ENCODE measurements around the gene EML5. TPM values are rescaled to one million over a fixed set of nuclear protein-coding genes. Genes with fewer than 3 reads are reported as not detected.

The EML5 gene
- total RNA-seq, 2 donors from 2014 or later, result 0.41 to 0.71 TPM

GRCh38 chr14:88786715-88787114, 6.0 kb downstream of the EML5 start:
- DNase-seq (ENCODE audit: low spot score), result no peak
- Histone ChIP-seq H3K27ac (no peak overlapping the region), H3K36me3 (no peaks in the 10 kb centered on the region), H3K27me3 (replicated peaks; ENCODE audit: insufficient read depth) (no peaks in the 10 kb centered on the region), H3K9me3 (no peaks in the 10 kb centered on the region), H3K4me1 (ENCODE audit: control insufficient read depth in 1 of 2, low read depth in 2 of 2) (peaks cover 2 to 6% of the 10 kb centered on the region in 2 donors), H3K4me3 (no peak overlapping the region)
- no peak for TF ChIP-seq CTCF (IDR thresholded peaks at IDR 0.05)
- ATAC-seq (ENCODE audit: insufficient number of reproducible peaks, low FRiP score, low read depth), result no peak

GRCh38 chr14:88785911-88786310, 6.8 kb downstream of the EML5 start:
- H3K27me3 ChIP-seq (replicated peaks; ENCODE audit: insufficient read depth), result no peaks in the 10 kb centered on the region
- ATAC-seq (ENCODE audit: insufficient number of reproducible peaks, low FRiP score, low read depth) (no peak), DNase-seq (ENCODE audit: low spot score) (no peak)
- no peak overlapping the region for H3K27ac ChIP-seq
- no peaks in the 10 kb centered on the region for H3K9me3 ChIP-seq
- H3K36me3 ChIP-seq, result no peaks in the 10 kb centered on the region
- H3K4me1 ChIP-seq (ENCODE audit: control insufficient read depth in 1 of 2, low read depth in 2 of 2), result no peaks in the 10 kb centered on the region
- no peak overlapping the region for H3K4me3 ChIP-seq
- TF ChIP-seq CTCF (IDR thresholded peaks at IDR 0.05), result no peak

GRCh38 chr14:88775532-88775931, 17.2 kb downstream of the EML5 start:
- no peak for ATAC-seq (ENCODE audit: insufficient number of reproducible peaks, low FRiP score, low read depth)
- Histone ChIP-seq H3K27ac (no peak overlapping the region), H3K9me3 (no peaks in the 10 kb centered on the region), H3K4me1 (ENCODE audit: control insufficient read depth in 1 of 2, low read depth in 2 of 2) (no peaks in the 10 kb centered on the region), H3K4me3 (no peak overlapping the region), H3K36me3 (no peaks in the 10 kb centered on the region), H3K27me3 (replicated peaks; ENCODE audit: insufficient read depth) (no peaks in the 10 kb centered on the region)
- DNase-seq (ENCODE audit: low spot score), result no peak
- no peak for TF ChIP-seq CTCF (IDR thresholded peaks at IDR 0.05)

- no peak for TF ChIP-seq CTCF (IDR thresholded peaks at IDR 0.05)
- Histone ChIP-seq H3K27ac (no peak overlapping the region), H3K27me3 (replicated peaks; ENCODE audit: insufficient read depth) (no peaks in the 10 kb centered on the region), H3K36me3 (no peaks in the 10 kb centered on the region), H3K4me1 (ENCODE audit: control insufficient read depth in 1 of 2, low read depth in 2 of 2) (no peaks in the 10 kb centered on the region), H3K9me3 (peaks cover 7% of the 10 kb centered on the region), H3K4me3 (no peak overlapping the region)
- DNase-seq (ENCODE audit: low spot score) (no peak), ATAC-seq (ENCODE audit: insufficient number of reproducible peaks, low FRiP score, low read depth) (no peak)
Observed at GRCh38 chr14:88770736-88771135, 22.0 kb downstream of the EML5 start.

GRCh38 chr14:88765130-88765529, 27.6 kb downstream of the EML5 start:
- no peak for TF ChIP-seq CTCF (IDR thresholded peaks at IDR 0.05)
- no peak overlapping the region for H3K27ac ChIP-seq
- H3K9me3 ChIP-seq, result peaks cover 7% of the 10 kb centered on the region
- H3K27me3 ChIP-seq (replicated peaks; ENCODE audit: insufficient read depth), result no peaks in the 10 kb centered on the region
- ATAC-seq (ENCODE audit: insufficient number of reproducible peaks, low FRiP score, low read depth) (no peak), DNase-seq (ENCODE audit: low spot score) (no peak)
- no peak overlapping the region for H3K4me3 ChIP-seq
- no peaks in the 10 kb centered on the region for H3K36me3 ChIP-seq
- no peaks in the 10 kb centered on the region for H3K4me1 ChIP-seq (ENCODE audit: control insufficient read depth in 1 of 2, low read depth in 2 of 2)

All from thoracic aorta (tissue), 2 donors.